ENCODE results near the gene PILRA. TPM values are rescaled to one million over a fixed set of nuclear protein-coding genes. Genes with fewer than 3 reads are reported as not detected.

Gene PILRA
- total RNA-seq, 4 donors from 2014 or later: 0.62 to 5.4 (median 2.0) TPM

DNA sequence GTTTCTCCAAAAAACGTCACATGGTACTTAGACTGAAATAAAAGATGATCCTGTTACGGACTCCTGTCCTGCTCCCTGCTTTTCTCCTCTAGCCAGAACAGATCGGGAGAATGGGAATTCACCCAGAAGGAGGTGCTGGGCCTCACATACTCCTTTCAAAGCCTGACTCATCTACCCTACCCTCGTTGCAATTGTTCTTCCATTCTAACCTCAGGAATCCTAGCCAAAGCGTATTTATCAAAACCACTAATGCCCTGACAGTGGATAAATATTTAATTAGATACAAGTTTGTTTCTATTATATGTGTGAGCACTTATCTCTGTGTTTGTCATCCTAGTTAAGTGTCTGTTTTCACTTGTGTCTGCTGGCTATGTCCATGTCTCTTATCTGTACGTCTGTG lies 33.5 kb downstream of the PILRA start:
- DNase-seq: no peak
- intact Hi-C loops (cut with DNase I; ENCODE audit: low total_unique reads): no loop called here
- ATAC-seq: no peak
- no peaks in the 10 kb centered on the region for H3K4me1 ChIP-seq
- H3K36me3 ChIP-seq: no peaks in the 10 kb centered on the region
- in situ Hi-C loops (cut with MboI; ENCODE audit: low sequenced_read_pairs in 4 of 4): no loop called here
- no peaks in the 10 kb centered on the region for H3K9me3 ChIP-seq
- no peak overlapping the region for H3K27ac ChIP-seq
- H3K27me3 ChIP-seq: no peaks in the 10 kb centered on the region
- TF ChIP-seq POLR2A (IDR thresholded peaks at IDR 0.05): no peak
- TF ChIP-seq, protein P1, sequence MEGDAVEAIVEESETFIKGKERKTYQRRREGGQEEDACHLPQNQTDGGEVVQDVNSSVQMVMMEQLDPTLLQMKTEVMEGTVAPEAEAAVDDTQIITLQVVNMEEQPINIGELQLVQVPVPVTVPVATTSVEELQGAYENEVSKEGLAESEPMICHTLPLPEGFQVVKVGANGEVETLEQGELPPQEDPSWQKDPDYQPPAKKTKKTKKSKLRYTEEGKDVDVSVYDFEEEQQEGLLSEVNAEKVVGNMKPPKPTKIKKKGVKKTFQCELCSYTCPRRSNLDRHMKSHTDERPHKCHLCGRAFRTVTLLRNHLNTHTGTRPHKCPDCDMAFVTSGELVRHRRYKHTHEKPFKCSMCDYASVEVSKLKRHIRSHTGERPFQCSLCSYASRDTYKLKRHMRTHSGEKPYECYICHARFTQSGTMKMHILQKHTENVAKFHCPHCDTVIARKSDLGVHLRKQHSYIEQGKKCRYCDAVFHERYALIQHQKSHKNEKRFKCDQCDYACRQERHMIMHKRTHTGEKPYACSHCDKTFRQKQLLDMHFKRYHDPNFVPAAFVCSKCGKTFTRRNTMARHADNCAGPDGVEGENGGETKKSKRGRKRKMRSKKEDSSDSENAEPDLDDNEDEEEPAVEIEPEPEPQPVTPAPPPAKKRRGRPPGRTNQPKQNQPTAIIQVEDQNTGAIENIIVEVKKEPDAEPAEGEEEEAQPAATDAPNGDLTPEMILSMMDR (IDR thresholded peaks at IDR 0.05 in 4 of 5, conservative IDR thresholded peaks at IDR 0.05 in 1 of 5): no peak
- H3K4me3 ChIP-seq: no peak overlapping the region

DNA sequence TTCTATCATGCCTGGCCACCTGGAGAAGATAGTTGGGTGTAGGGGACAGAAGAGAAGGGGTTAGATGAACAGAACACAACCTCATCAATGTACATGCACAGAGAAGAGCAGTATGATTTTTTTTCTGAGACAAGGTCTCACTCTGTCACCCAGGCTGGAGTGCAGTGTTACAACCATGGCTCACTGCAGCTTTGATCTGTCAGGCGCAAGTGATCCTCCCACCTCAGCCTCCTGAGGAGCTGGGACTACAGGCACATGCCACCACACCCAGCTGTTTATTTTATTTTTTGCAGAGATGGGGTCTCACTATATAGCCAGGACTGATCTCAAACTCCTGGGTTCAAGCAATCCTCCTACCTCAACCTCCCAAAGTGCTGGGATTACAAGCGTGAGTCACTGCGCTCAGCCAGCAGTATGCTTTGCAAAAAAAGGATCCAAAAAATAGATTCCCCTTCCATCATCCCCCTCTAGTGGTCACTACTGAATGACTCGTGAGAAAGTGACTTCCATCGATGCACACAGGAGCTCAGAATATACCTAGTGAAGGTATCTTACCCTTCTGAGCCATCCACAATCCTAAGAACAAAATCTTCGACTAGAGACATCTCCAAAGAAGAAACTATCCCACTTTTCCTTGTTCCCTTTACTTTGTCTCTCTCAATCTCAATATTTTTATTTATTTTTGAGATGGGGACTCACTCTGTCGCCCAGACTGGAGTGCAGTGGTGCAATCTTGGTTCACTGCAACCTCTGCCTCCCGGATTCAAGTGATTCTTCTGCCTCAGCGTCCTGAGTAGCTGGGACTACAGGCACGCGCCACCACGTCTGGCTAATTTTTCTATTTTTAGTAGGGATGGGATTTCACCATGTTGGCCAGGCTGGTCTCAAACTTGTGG lies 34.2 kb downstream of the PILRA start:
- Histone ChIP-seq H3K36me3 (no peaks in the 10 kb centered on the region), H3K9me3 (no peaks in the 10 kb centered on the region), H3K27me3 (no peaks in the 10 kb centered on the region), H3K4me3 (no peak overlapping the region), H3K27ac (no peak overlapping the region), H3K4me1 (no peaks in the 10 kb centered on the region)
- in situ Hi-C loops (cut with MboI; ENCODE audit: low sequenced_read_pairs in 4 of 4) (no loop called here), intact Hi-C loops (cut with DNase I; ENCODE audit: low total_unique reads) (no loop called here)
- peak; percentile 72 to 78 for ATAC-seq
- DNase-seq: no peak
- no peak for TF ChIP-seq POLR2A (IDR thresholded peaks at IDR 0.05)
- TF ChIP-seq, protein P1 (IDR thresholded peaks at IDR 0.05 in 4 of 5, conservative IDR thresholded peaks at IDR 0.05 in 1 of 5): peak; percentile 20 to 43 (median 29)

DNA sequence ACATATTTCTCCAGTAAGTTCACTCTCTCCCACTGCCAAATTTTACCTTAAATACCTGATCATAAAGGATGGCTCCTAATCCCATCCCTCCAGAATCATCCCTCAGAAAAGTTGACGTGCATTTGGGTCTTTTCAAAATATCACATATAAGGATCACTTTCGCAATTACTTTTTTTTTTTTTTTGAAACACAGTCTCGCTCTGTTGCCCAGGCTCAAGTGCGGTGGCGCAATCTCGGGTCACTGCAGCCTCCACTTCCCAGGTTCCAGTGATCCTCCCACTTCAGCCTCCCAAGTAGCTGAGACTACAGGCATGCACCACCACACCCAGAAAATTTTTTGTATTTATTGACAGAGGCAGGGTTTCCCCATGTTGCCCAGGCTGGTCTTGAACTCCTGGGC lies 37.8 kb downstream of the PILRA start:
- intact Hi-C loops (cut with DNase I; ENCODE audit: low total_unique reads): no loop called here
- ATAC-seq: no peak

DNA sequence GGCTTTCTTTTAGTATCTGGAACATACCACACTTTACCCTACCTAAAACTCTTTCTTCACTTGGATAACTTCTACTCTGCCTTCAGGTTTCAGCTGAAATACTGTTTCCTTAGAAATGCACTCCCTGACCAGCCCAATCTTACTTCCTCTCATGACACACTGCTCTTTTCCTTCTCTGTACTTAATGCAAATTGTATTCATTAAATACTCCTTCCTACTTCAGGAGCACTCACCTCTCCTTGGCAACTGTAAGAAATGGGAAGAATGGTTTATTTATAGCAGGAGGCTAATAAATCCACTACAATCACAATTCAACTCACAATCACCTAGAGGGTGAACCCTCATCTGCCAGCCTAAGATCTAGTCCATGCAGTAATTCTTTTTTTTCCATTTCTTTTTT lies 40.1 kb downstream of the PILRA start:
- no peaks in the 10 kb centered on the region for H3K4me1 ChIP-seq
- H3K4me3 ChIP-seq: no peak overlapping the region
- H3K36me3 ChIP-seq: no peaks in the 10 kb centered on the region
- in situ Hi-C loops (cut with MboI; ENCODE audit: low sequenced_read_pairs in 4 of 4): no loop called here
- ATAC-seq (no peak), DNase-seq (no peak)
- no peaks in the 10 kb centered on the region for H3K9me3 ChIP-seq
- H3K27me3 ChIP-seq: no peaks in the 10 kb centered on the region
- TF ChIP-seq, protein P1 (IDR thresholded peaks at IDR 0.05 in 4 of 5, conservative IDR thresholded peaks at IDR 0.05 in 1 of 5): no peak
- TF ChIP-seq POLR2A (IDR thresholded peaks at IDR 0.05): no peak
- intact Hi-C loops (cut with DNase I; ENCODE audit: low total_unique reads): no loop called here
- H3K27ac ChIP-seq: no peak overlapping the region

More for the DNA sequence above, 37.8 kb downstream of the PILRA start:
- TF ChIP-seq POLR2A (IDR thresholded peaks at IDR 0.05): no peak
- TF ChIP-seq, protein P1 (IDR thresholded peaks at IDR 0.05 in 4 of 5, conservative IDR thresholded peaks at IDR 0.05 in 1 of 5): no peak
- H3K4me3 ChIP-seq: no peak overlapping the region
- H3K27ac ChIP-seq: no peak overlapping the region
- no peak for DNase-seq
- H3K4me1 ChIP-seq: no peaks in the 10 kb centered on the region
- no peaks in the 10 kb centered on the region for H3K36me3 ChIP-seq
- in situ Hi-C loops (cut with MboI; ENCODE audit: low sequenced_read_pairs in 4 of 4): no loop called here
- no peaks in the 10 kb centered on the region for H3K27me3 ChIP-seq
- H3K9me3 ChIP-seq: no peaks in the 10 kb centered on the region

Measured in gastrocnemius medialis (tissue), 4 donors.